ENCODE measurements around the gene PPP1R15B.

PPP1R15B gene

GRCh38 chr1:204421441-204421840, 9.8 kb upstream of the PPP1R15B start:
- H3K4me3 ChIP-seq (ENCODE audit: low read depth, low read length), result no peak overlapping the region

- no peak overlapping the region for H3K4me3 ChIP-seq (ENCODE audit: low read depth, low read length)
These were observed 8.7 kb upstream of the PPP1R15B start for GRCh38 chr1:204420039-204421004.

GRCh38 chr1:204419064-204419403, 7.4 kb upstream of the PPP1R15B start:
- H3K4me3 ChIP-seq (ENCODE audit: low read depth, low read length), result no peak overlapping the region

GRCh38 chr1:204418174-204419063, 6.8 kb upstream of the PPP1R15B start:
- H3K4me3 ChIP-seq (ENCODE audit: low read depth, low read length), result no peak overlapping the region

GRCh38 chr1:204417074-204417997, 5.7 kb upstream of the PPP1R15B start:
- no peak overlapping the region for H3K4me3 ChIP-seq (ENCODE audit: low read depth, low read length)

GRCh38 chr1:204416589-204417073, 5.0 kb upstream of the PPP1R15B start:
- no peak overlapping the region for H3K4me3 ChIP-seq (ENCODE audit: low read depth, low read length)

GRCh38 chr1:204415351-204415750, 3.7 kb upstream of the PPP1R15B start:
- H3K4me3 ChIP-seq (ENCODE audit: low read depth, low read length), result no peak overlapping the region

GRCh38 chr1:204414016-204414415, 2.4 kb upstream of the PPP1R15B start:
- no peak overlapping the region for H3K4me3 ChIP-seq (ENCODE audit: low read depth, low read length)

GRCh38 chr1:204413170-204413535, 1.5 kb upstream of the PPP1R15B start:
- no peak overlapping the region for H3K4me3 ChIP-seq (ENCODE audit: low read depth, low read length)

- H3K4me3 ChIP-seq (ENCODE audit: low read depth, low read length), result peak overlapping the region; percentile 98
These were observed 748 bp downstream of the PPP1R15B start for GRCh38 chr1:204410688-204411450.

GRCh38 chr1:204409836-204410687, 1.6 kb downstream of the PPP1R15B start:
- peak overlapping the region; percentile 98 for H3K4me3 ChIP-seq (ENCODE audit: low read depth, low read length)

- H3K4me3 ChIP-seq (ENCODE audit: low read depth, low read length), result peak overlapping the region; percentile 98
These were observed 2.5 kb downstream of the PPP1R15B start for GRCh38 chr1:204409123-204409522.

GRCh38 chr1:204408602-204409001, 3.0 kb downstream of the PPP1R15B start:
- peak overlapping the region; percentile 98 for H3K4me3 ChIP-seq (ENCODE audit: low read depth, low read length)

GRCh38 chr1:204408074-204408507, 3.5 kb downstream of the PPP1R15B start:
- H3K4me3 ChIP-seq (ENCODE audit: low read depth, low read length), result peak overlapping the region; percentile 98

- peak overlapping the region; percentile 98 for H3K4me3 ChIP-seq (ENCODE audit: low read depth, low read length)
These were observed 4.2 kb downstream of the PPP1R15B start for GRCh38 chr1:204407295-204407971.

GRCh38 chr1:204406621-204407020, 5.0 kb downstream of the PPP1R15B start:
- H3K4me3 ChIP-seq (ENCODE audit: low read depth, low read length), result peak overlapping the region; percentile 98

GRCh38 chr1:204405988-204406387, 5.6 kb downstream of the PPP1R15B start:
- no peak overlapping the region for H3K4me3 ChIP-seq (ENCODE audit: low read depth, low read length)

- H3K4me3 ChIP-seq (ENCODE audit: low read depth, low read length), result no peak overlapping the region
These were observed 7.0 kb downstream of the PPP1R15B start for GRCh38 chr1:204404629-204405028.
